ENCODE data around the gene NME9.
"Not testable (repeated sequence)": the region's sequence is repeated elsewhere in the genome, so short reads cannot be mapped to it uniquely, and the experiment has no call there.

The NME9 gene, protein sequence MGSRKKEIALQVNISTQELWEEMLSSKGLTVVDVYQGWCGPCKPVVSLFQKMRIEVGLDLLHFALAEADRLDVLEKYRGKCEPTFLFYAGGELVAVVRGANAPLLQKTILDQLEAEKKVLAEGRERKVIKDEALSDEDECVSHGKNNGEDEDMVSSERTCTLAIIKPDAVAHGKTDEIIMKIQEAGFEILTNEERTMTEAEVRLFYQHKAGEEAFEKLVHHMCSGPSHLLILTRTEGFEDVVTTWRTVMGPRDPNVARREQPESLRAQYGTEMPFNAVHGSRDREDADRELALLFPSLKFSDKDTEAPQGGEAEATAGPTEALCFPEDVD

DNA sequence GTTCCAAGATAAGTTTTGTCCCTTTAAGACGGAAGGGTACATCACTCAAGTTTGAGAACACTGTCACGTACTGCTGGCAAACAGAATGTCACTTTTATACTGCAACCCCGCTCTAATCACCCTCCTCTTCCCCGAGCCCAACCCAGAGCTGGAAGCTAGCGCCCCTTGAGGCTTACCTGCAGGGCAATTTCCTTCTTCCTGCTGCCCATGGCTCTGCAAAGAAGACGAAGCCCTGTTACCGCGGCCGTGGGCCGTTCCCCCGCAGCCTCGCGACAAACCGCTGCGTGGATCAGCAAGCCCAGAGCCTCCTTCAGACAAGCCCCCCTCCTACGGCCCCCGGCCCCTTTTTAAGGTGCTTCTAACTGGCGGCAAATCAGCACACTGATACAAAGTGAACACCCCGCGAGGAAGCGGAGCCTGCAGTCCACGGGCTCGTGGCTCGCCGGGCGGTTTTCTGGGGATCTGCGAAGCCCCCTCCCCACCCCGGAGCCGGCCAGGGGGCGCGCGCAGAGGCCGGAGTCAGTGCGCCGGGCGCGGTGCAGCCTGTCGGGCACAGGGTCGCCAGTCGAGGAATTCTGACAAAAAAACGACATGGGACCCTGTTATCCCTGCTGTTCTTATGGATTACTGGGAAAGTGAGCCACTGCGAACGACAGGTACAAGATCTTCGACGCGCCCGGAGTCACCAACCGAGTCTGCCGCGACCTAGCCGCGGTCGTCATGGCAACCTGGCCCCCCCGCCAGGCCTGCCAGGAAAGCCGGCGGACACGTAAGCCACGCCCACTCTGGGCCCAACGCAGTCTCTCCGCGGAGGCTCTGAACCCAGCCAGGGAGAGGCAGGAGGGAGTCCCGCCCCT, at the start of gene NME9:
Gene NME9 (minus strand): TSS at position 725 of the 857 bp plus-strand sequence. CDS start 516 bp downstream, at position 209.
- peak; percentile 87 for DNase-seq (ENCODE audit: low read depth)

DNA sequence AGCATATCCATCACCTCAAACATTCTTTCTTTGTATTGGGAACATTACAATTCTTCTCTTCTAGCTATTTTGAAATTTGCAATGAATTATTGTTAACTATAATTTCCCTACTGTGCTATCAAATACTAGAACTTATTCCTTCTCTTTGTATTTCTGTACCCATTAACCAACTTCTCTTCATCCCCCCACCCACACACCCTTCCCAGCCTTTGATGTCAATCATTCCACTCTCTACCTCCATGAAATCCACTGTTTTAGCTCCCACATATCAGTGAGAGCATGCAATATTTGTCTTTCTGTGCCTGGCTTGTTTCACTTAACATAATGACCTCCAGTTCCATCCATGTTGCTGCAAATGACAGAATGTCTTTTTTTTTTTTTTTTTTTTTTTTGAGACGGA, 49.3 kb upstream of the NME9 start:
- DNase-seq (ENCODE audit: low read depth): no peak

DNA sequence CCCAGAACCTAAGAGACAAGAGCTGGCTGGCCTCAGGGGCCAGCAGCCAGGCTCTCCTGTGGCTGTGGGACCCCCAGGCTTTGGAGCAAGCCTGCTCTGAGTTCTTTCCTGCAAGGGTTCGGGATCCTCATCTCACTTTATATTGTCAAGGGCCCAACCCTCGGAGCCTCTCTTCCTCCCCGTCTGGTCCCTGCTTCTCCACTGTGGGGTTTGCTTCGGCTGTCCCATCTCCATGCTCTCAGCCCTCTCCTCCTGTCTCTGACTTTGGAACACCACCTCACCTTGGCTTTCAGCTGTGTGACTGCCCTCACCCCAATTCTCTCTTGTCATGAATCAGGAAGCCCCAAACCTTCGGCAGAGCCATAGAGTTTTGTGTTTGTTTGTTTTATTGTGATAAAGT, 48.7 kb upstream of the NME9 start:
- DNase-seq (ENCODE audit: low read depth): no peak

DNA sequence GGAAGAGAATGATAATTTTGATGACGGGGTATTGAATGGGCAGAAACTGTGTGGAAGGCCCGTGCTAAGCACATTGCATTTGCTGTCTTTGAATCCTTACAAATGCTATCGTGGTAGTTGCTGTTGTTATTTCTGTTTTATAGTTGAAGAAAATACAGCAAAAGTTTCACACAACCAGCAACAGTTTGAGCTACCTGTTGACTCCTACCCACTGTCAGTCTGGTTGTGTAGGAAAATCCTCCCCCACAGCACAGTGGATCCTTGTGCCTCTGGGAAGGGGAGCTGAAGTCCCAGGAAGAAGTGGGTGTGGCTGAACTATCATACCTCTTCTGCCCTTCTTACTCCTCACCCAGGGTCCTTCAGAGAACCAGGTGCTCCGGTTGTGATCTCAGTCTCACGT, 48.2 kb upstream of the NME9 start:
- no peak for DNase-seq (ENCODE audit: low read depth)

DNA sequence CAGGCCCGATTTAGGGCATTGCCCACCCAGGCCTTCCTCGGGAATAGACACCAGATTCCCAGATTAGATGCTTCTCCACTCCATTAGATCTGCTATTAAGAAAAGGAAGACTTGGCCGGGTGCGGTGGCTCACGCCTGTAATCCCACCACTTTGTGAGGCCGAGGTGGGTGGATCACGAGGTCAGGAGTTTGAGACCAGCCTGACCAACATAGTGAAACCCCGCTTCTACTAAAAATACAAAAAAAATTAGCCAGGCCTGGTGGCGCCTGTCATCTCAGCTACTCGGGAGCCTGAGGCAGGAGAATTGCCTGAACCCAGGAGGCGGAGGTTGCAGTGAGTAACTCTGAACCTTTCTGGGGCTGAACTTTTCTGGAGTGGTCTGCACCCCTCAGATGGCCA, 47.6 kb upstream of the NME9 start:
- DNase-seq (ENCODE audit: low read depth): not testable (repeated sequence)

DNA sequence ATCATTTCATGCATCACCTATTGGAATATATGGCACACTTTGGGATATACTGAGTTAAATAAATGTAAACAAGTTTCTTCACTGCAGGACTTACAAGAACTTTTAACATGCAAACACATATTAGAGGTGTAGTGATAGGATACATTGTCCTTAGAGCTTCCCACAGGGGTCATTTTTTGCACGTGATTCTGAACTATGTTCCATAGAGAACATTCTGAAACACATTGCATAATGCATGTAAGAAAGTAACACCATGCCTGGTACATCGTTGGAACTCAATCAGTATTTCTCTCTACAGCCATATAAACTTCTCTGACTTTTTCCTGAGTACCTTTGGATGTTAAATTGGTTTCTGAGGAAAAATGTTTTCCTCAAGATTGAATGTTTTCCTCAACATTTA, 47.0 kb upstream of the NME9 start:
- DNase-seq (ENCODE audit: low read depth): no peak

DNA sequence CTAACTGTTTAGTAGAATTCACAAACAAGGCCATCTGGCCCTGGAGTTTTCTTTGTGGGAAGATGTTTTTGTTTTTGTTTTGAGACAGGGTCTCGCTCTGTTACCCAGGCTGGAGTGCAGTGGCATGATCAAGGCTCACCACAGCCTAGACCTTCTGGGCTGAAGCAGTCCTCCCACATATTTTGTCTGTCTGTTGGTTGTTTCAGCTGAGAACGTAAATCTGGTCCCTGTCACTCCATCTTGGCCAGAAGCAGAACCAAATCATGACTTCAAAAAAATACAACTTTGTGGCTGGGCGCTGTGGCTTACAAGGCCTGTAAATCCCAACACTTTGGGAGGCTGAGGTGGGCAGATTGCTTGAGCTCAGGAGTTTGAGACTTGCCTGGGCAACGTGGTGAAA, 45.8 kb upstream of the NME9 start:
- DNase-seq (ENCODE audit: low read depth): no peak

DNA sequence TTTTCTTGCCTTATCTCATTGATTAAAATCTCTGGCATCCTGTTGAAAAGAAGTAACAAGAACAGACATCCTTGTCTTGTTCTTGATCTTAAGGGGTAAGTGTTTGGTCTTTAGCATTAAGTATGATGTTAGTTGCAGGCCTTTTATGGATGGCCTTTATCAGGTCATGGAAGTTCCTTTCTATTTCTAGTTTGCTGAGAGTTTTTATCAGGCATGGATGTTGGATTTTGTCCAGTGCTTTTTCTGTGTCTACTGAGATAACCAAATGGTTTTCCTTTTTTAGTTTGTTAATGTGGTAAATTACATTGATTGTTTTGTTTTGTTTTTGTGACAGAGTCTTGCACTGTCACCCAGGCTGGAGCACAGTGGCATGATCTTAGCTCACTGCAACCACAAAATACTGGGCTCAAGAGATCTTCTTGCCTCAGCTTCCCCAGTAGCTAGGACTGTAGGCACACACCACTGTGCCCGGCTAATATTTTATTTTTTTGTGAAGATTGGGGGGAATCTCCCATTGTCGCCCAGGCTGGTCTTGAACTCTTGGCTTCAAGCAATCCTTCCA, 45.0 kb upstream of the NME9 start:
- DNase-seq (ENCODE audit: low read depth): peak; percentile 18

DNA sequence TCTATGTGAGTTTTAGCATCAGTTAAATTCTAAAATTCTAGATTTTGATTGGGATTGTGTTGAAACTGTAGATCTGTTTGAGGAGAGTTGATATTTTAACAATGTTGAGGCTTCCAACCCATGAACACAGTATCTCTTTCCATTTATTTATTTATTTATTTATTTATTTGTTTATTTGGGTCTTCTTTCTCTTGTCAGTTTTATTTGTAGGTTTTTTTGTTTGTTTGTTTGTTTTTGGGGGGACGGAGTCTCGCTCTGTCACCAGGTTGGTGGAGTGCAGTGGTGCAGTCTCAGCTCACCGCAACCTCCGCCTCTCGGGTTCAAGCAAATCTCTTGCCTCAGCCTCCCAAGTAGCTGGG, 44.1 kb upstream of the NME9 start:
- no peak for DNase-seq (ENCODE audit: low read depth)

DNA sequence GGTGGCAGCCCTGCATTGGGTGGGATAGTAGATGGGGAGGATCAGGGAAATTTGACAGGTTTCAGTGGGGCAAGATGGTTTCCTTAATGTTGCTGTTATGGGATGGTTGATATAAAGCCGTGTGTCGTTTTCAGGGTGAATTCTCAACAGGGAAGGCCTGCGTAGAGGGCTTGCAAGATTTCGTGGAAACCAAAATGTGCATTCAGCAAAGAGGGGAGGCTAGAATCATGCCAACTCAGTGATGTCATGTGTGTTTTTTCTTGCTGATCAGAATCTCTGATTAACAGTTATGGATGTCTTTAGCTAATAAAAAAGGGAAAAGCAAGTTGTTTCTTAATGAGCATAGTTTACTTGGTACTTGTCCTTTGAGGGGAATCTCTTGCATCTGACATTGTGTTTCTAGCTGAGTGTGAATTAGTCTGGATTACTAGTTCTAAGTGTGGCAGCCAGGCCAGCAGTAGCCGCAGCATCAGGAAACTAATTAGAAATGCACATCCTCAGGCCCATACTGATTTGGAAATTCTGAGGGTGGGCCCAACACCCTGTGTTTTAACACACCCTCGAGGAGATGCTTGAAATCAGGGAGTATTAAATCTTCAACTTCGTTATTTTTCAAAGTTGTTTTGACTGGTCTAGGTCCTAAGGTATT, 43.6 kb upstream of the NME9 start:
- peak; percentile 7 for DNase-seq (ENCODE audit: low read depth)

DNA sequence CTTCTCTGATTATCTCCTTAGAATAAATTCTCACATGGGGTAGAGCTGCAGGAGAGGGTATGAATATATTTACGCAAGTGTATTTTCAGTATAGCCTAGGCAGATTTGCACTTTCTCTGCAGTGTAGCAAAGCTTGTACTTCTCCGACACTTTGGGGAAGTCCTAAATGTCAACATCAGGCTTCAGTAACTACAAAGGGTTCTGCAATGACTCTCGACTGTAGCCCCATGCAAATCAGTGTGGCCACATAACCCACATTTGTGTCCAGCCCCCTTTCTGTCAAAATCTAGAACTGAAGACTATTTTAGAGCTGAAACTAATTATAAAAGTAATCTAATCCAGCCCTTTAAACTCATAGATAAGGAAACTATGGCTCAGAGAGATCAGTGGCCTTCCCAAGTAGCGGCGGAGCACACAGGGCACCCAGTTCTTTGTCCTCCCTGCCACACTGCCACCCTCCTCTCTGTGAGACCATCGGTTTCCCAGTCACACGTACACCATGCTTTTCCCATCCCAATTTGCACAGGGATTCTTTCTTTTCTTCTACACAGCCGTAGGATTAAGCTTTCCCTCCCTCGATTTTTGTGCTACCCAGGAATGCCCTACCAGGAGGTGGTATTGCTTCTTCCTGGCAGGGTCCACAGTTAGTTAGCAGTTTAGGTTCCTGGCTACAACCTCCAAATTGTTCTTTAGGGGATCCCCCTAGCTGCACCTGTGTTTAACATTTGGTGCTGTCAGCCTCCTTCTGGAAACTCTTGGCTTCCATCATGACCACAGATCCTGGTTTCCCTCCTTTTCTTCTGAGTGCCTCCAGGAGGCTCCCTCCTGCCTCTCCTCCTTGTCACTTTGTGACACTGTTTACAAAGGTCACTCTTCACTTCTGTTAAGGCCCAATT, 41.7 kb upstream of the NME9 start:
- DNase-seq (ENCODE audit: low read depth): no peak

DNA sequence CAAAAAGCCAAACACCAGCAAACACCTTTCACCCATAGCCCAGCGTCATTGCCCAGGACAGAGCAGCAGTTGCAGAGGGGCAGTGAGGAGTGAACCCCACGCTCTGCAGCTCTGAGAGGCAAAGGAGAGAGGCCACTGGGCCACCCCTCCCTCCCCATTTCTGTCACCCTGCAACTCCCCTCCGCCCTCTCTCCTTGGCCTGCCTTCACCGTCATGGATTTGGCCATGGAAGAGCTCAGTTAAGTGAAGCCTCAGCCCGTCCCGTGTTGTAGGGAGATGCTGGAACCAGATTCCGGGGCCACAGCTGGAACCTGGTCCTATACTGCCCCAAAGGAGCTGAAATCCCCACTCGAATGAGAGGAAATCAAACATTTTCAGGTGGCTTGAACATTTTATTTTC, 40.7 kb upstream of the NME9 start:
- DNase-seq (ENCODE audit: low read depth): no peak

DNA sequence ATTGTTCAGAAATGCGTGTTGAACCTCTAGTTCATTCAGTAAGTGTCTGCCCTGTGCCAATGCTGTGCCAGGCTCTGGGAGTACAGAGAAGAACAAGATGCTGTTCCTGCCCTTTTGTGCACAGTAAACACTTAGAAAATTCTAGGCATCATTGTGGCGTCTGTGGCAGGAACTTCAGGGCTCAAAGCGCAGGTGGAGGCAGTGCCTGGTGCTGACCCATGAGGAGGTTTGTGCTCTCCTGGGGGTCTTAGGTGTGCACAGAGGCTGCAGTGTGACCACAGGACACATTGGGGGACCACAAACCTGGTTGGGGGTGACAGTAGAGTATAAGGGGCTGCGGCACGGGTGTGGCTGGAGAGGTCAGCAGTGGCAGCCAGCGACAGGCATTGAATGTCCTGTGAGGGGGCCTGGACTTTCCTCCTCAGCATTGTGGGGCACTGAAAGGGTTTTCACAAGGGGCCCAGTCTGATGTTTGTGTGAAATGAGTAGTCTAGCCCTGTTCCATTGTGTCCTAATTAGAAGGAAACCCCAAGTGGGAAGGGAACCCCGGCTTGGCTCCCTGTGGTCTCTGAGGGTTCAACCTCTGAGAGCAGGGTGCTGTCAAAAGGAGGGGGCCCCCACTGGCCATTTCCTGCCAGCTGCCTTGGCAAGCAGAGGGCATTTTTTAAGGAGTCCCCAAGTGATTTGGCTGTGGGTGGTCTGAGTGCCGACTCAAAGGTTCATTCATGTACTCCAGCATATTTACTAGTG, 39.7 kb upstream of the NME9 start:
- no peak for DNase-seq (ENCODE audit: low read depth)

DNA sequence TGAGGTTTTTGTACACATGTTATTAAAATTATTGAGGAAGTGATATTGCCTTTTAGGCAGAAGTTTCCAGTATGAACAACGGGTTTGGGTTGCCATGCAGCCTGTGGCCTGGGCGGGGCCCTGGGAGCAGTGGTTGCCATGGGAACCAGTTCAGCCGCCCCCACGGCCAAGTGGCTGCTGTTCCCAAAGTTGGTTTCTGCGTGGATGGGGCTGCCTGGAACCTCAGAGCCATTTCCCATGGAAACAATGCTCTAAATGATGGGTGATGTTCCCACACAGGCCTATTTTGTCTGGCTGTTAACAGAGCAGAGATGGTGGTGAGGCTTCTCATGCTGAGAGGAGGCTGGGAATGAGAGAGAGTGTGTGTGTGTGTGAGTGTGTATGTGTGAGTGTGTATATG, 38.3 kb upstream of the NME9 start:
- peak; percentile 29 for DNase-seq (ENCODE audit: low read depth)

DNA sequence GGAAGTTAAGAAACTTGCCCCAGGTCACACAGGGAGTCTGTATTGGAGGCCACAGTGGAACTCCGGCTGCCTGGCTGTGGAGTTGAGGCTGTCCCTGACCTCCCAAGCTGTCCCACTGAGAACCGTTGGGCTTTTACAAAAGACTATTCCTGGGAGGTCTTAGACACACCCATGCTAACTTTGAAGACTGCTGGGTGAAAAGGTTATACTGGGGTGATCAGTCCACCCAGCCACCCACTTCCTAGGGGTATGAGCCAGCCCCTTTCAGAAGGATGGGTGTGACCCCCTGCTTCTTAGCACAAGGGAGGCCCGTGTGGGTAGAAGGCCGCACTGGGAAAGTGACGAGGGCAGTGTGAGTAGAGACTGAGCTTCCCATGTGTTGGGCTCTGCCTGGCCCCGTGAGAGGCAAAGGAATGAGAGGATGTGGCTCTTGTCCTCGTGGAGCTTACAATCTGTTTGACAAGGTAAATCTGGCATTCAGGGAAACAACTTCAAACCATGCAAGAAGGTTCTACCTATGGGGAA, 37.7 kb upstream of the NME9 start:
- DNase-seq (ENCODE audit: low read depth): no peak

DNA sequence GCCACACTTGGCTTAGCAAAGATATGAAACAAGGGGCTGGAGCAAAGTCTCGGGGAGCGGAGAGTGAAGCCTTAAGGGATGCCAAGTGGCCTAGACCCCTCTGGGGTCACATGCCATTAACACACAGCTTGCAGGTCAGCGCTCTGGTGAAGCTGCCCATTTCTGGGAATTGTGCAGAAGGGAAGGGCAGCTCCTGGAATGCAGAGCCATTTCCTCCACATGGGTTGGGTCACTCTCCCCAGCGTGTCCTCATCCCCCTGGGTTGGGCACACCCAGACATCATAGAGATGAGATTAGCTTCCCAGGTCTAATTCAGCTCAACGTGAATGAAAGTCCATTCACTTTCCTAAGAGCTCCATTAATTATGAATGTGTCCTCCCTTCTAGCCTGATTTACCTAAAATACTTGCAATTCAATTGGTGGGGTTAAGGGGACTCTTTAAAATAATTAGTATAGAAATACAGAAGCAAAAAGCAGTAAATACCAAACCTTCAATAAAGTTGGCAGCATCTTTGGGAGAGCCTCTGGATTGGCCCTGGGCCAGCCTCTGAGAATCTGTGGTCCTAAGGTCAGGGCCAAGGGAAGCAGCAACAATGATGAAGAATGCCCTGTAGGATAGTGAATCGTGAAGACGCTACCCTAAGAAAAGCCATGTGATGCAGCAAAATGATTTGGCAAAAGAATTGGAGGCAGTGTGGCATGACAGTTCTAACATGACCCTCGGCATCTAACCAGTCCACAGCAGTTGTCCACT, 36.5 kb upstream of the NME9 start:
- no peak for DNase-seq (ENCODE audit: low read depth)

DNA sequence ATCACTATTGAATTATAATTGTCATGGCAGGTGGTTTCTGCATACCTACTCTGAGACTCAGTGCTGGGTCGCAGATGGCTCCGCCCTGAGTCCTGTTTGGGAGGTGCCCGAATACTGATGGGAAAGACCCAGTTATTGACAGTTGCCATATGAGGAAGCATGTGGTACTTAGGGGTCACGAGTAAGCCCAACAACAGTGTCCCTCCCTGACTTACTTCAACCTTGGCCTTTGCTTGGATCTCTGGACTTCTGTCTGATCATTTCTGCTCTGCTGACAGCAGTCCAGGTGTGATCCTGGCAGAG, 35.6 kb upstream of the NME9 start:
- DNase-seq (ENCODE audit: low read depth): no peak

DNA sequence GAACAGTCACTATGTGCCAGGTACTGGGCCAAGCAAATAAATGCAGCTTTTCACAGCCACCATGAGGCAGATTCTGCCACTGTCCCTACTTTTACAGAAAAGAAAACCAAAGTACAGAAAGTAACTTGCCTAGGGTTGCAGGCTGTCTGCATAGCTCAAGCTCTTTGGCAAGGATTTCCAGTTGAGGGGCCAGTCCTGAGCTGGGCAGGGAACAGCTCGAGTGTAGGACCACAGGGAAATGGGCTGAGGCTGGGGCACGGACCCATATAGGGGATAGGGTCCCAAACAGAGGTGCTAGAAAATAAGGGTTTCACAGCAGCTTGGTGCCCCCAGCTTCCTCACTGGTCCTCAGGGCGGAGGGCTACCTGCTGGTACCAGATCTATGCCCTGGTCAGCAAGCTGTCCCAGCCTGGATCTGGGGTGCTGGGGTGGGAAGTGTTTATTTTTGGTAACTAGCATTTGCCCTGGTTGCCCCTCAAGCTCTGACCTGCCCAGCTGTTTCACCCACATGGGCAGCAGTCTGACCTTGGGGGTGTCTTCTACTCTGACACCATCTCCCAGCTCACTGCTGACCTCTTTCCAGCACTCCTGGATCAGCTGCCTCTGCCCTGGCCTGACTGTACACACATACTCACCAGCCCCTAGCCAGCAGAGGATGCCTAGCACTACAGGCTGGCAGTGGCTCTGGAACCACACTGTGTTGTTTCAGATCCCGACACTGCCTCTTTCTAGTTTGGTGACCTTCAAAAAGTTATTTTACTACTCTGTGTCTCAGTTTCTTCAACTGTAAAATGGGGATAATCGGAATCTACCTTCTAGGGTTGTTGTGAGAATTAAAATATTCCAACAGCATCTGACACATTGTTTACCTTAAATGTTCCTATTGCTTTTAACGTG, 35.0 kb upstream of the NME9 start:
- no peak for DNase-seq (ENCODE audit: low read depth)

DNA sequence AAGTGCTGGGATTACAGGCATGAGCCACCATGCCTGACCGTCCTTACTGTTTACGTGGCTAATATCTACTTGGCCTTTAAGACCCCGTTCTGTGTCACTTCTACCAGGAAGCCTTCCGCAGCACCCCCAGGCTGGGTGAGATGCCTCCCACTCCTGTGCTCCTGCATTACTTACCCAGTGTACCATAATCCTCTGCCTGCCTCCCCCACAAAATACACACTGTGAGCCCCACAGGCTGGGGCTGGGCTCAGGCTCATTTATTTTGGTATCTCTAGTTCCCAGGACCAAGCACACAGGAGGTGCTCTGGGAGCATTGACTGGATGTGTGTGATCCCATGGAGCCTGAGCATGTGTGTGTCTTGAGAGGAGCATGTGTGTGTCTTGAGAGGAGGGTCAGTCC, 33.7 kb upstream of the NME9 start:
- DNase-seq (ENCODE audit: low read depth): no peak
